HG03135 (cell line): Measurements from ENCODE around the gene RNU1-4.
A peak's percentile ranks its signal among the peaks of the same experiment; 100 is the strongest.
"Not testable (repeated sequence)": the region's sequence is repeated elsewhere in the genome, so short reads cannot be mapped to it uniquely, and the experiment has no call there.

ENCODE experiments used
- ATAC-seq: cut with Tn5 transposase; IDR thresholded peaks from one replicate; pipeline ENCODE4 v1.9.1; 2021; ENCODE audit warnings: mild to moderate bottlenecking, moderate library complexity; ENCODE audit not compliant: unreplicated experiment

RNU1-4 gene

GRCh38 chr1:16740047-16740964 lies at the start of gene RNU1-4:
Gene RNU1-4, plus strand, starts transcription at chr1:16740516.
- peak; percentile 95 for ATAC-seq

- ATAC-seq = not testable (repeated sequence)
These were observed 49.2 kb upstream of the RNU1-4 start for GRCh38 chr1:16690971-16691682.

GRCh38 chr1:16692283-16692682 lies 48.0 kb upstream of the RNU1-4 start:
- ATAC-seq = not testable (repeated sequence)

- ATAC-seq = not testable (repeated sequence)
These were observed 47.4 kb upstream of the RNU1-4 start for GRCh38 chr1:16692717-16693448.

- not testable (repeated sequence) for ATAC-seq
These were observed 46.6 kb upstream of the RNU1-4 start for GRCh38 chr1:16693449-16694307.

GRCh38 chr1:16694308-16694702 lies 46.0 kb upstream of the RNU1-4 start:
- not testable (repeated sequence) for ATAC-seq

GRCh38 chr1:16696507-16697150 lies 43.7 kb upstream of the RNU1-4 start:
- ATAC-seq = not testable (repeated sequence)

- not testable (repeated sequence) for ATAC-seq
These were observed 43.2 kb upstream of the RNU1-4 start for GRCh38 chr1:16697152-16697551.

GRCh38 chr1:16699440-16699839 lies 40.9 kb upstream of the RNU1-4 start:
- ATAC-seq = not testable (repeated sequence)

GRCh38 chr1:16700138-16700895 lies 40.0 kb upstream of the RNU1-4 start:
- ATAC-seq = not testable (repeated sequence)

- not testable (repeated sequence) for ATAC-seq
These were observed 39.1 kb upstream of the RNU1-4 start for GRCh38 chr1:16701189-16701588.

- ATAC-seq = not testable (repeated sequence)
These were observed 38.0 kb upstream of the RNU1-4 start for GRCh38 chr1:16702280-16702679.

- not testable (repeated sequence) for ATAC-seq
These were observed 37.2 kb upstream of the RNU1-4 start for GRCh38 chr1:16703141-16703540.

- not testable (repeated sequence) for ATAC-seq
These were observed 36.7 kb upstream of the RNU1-4 start for GRCh38 chr1:16703602-16704001.

- ATAC-seq = not testable (repeated sequence)
These were observed 36.2 kb upstream of the RNU1-4 start for GRCh38 chr1:16704076-16704475.

- ATAC-seq = not testable (repeated sequence)
These were observed 35.7 kb upstream of the RNU1-4 start for GRCh38 chr1:16704502-16705100.

- ATAC-seq = not testable (repeated sequence)
These were observed 34.0 kb upstream of the RNU1-4 start for GRCh38 chr1:16706302-16706701.
